Neural cell (in vitro differentiated cells): ENCODE measurements around the gene MREG. TPM values are rescaled to one million over a fixed set of nuclear protein-coding genes. Genes with fewer than 3 reads are reported as not detected.

ENCODE experiments used
- polyA plus RNA-seq: library from polyadenylated mRNA; depleted of rRNA; stranded (reverse); fragments of >200 nt; gene quantifications from 2 replicates; pipeline ENCODE4 v1.2.3, GENCODE V29; 2014

Gene MREG
- polyA plus RNA-seq, 1 donor from 2014 or later, result 9.1 TPM

Other genes starting within 250 kb of the MREG start
- gene PECR, start 68.3 kb upstream of the MREG start, polyA plus RNA-seq, result 22.1 and 25.1 TPM in 2 replicates
- 28.8 and 29.6 TPM in 2 replicates for gene TMEM169, start 68.4 kb upstream of the MREG start, polyA plus RNA-seq
- 270 and 279 TPM in 2 replicates for gene XRCC5, start 95.8 kb upstream of the MREG start, polyA plus RNA-seq